H9 (cell line): Measurements from ENCODE around the gene LTBP2. TPM values are rescaled to one million over a fixed set of nuclear protein-coding genes. Genes with fewer than 3 reads are reported as not detected.

Experiments used
- DNase-seq: peaks from one replicate; pipeline ENCODE4 v3.0.0-alpha.2; 2017
- H2AFZ ChIP-seq: one replicate; pipeline ENCODE4 v1.6.1; 2013; ENCODE audit warnings: mild to moderate bottlenecking, low read length, control low read depth, moderate library complexity
- H2AK5ac ChIP-seq: 2 replicates; pipeline ENCODE4 v1.6.1; 2013; ENCODE audit warnings: low read length, control low read depth, mixed read lengths; ENCODE audit not compliant: insufficient read length
- H2BK120ac ChIP-seq: one replicate; pipeline ENCODE4 v1.6.1; 2013; ENCODE audit warnings: low read depth, mild to moderate bottlenecking, low read length, control low read depth, inconsistent platforms; ENCODE audit not compliant: poor library complexity, severe bottlenecking
- H2BK12ac ChIP-seq: 2 replicates; pipeline ENCODE4 v1.6.1; 2013; ENCODE audit warnings: low read length, control low read depth, mixed read lengths, low read depth; ENCODE audit not compliant: insufficient read length
- H2BK15ac ChIP-seq: 2 replicates; pipeline ENCODE4 v1.6.1; 2013; ENCODE audit warnings: low read depth, low read length, control low read depth
- H2BK20ac ChIP-seq: one replicate; pipeline ENCODE4 v1.6.1; 2013; ENCODE audit warnings: low read depth, mild to moderate bottlenecking, low read length, control low read depth, inconsistent platforms; ENCODE audit not compliant: poor library complexity, severe bottlenecking
- H2BK5ac ChIP-seq: 2 replicates; pipeline ENCODE4 v1.6.1; 2013; ENCODE audit warnings: low read length, control low read depth, mixed read lengths; ENCODE audit not compliant: insufficient read length
- H3K14ac ChIP-seq: 2 replicates; pipeline ENCODE4 v1.6.1; 2013; ENCODE audit warnings: low read length, control low read depth; ENCODE audit not compliant: insufficient read depth
- H3K18ac ChIP-seq: 2 replicates; pipeline ENCODE4 v1.6.1; 2013; ENCODE audit warnings: low read depth, mild to moderate bottlenecking, mixed read lengths, low read length, control low read depth; ENCODE audit not compliant: insufficient read length
- H3K23ac ChIP-seq: 2 replicates; pipeline ENCODE4 v1.6.1; 2013; ENCODE audit warnings: low read length, control low read depth, mixed read lengths, low read depth; ENCODE audit not compliant: insufficient read length
- H3K23me2 ChIP-seq: 2 replicates; pipeline ENCODE4 v1.6.1; 2013; ENCODE audit warnings: low read depth, mild to moderate bottlenecking, mixed read lengths, low read length, control low read depth; ENCODE audit not compliant: insufficient read length, poor library complexity, severe bottlenecking
- H3K27ac ChIP-seq: 2 replicates; pipeline ENCODE4 v1.5.1; 2013; ENCODE audit warnings: low read length, control low read depth, mixed read lengths, low read depth; ENCODE audit not compliant: insufficient read length
- H3K27me3 ChIP-seq: 2 replicates; pipeline ENCODE4 v1.6.1; 2013; ENCODE audit warnings: low read length, control low read depth, inconsistent platforms; ENCODE audit not compliant: insufficient read depth
- H3K4ac ChIP-seq: 2 replicates; pipeline ENCODE4 v1.6.1; 2013; ENCODE audit warnings: low read depth, mild to moderate bottlenecking, control low read depth, inconsistent platforms, low read length, moderate library complexity
- H3K4me1 ChIP-seq: 2 replicates; pipeline ENCODE4 v1.6.1; 2013; ENCODE audit warnings: low read length, control low read depth, inconsistent platforms; ENCODE audit not compliant: insufficient read depth
- H3K4me2 ChIP-seq: 2 replicates; pipeline ENCODE4 v1.6.1; 2013; ENCODE audit warnings: low read length, control low read depth, mixed read lengths; ENCODE audit not compliant: insufficient read length, insufficient read depth
- H3K56ac ChIP-seq: 2 replicates; pipeline ENCODE4 v1.6.1; 2013; ENCODE audit warnings: low read depth, mild to moderate bottlenecking, mixed read lengths, low read length, control low read depth; ENCODE audit not compliant: insufficient read length
- H3K79me1 ChIP-seq: 2 replicates; pipeline ENCODE4 v1.6.1; 2013; ENCODE audit warnings: low read depth, mild to moderate bottlenecking, moderate library complexity, low read length, control low read depth, inconsistent platforms; ENCODE audit not compliant: insufficient read depth, poor library complexity, severe bottlenecking
- H3K79me2 ChIP-seq: 2 replicates; pipeline ENCODE4 v1.6.1; 2013; ENCODE audit warnings: low read length, control low read depth, inconsistent platforms; ENCODE audit not compliant: insufficient read depth
- H3K9ac ChIP-seq: 2 replicates; pipeline ENCODE4 v1.6.1; 2013; ENCODE audit warnings: low read length, control low read depth, mixed read lengths; ENCODE audit not compliant: insufficient read length; ENCODE audit errors: extremely low read depth
- H3K9me3 ChIP-seq: one replicate; pipeline ENCODE4 v1.6.1; 2013; ENCODE audit warnings: low read depth, low read length, inconsistent platforms; ENCODE audit not compliant: control insufficient read depth
- H3T11ph ChIP-seq: one replicate; pipeline ENCODE4 v1.6.1; 2013; ENCODE audit warnings: mild to moderate bottlenecking, low read length, control low read depth, inconsistent platforms
- H4K20me1 ChIP-seq: one replicate; pipeline ENCODE4 v1.6.1; 2013; ENCODE audit not compliant: control insufficient read depth, insufficient read length, insufficient read depth
- H4K5ac ChIP-seq: 2 replicates; pipeline ENCODE4 v1.6.1; 2013; ENCODE audit warnings: low read depth, mild to moderate bottlenecking, mixed read lengths, low read length, control low read depth; ENCODE audit not compliant: insufficient read length
- H4K8ac ChIP-seq: replicated peaks from 2 replicates; pipeline ENCODE4 v1.6.1; 2013; ENCODE audit warnings: low read length, control low read depth, mixed read lengths, low read depth; ENCODE audit not compliant: insufficient read length
- H4K91ac ChIP-seq: 2 replicates; pipeline ENCODE4 v1.6.1; 2013; ENCODE audit warnings: low read depth, mild to moderate bottlenecking, moderate library complexity, mixed read lengths, low read length, control low read depth; ENCODE audit not compliant: insufficient read length
- H3K27ac Mint-ChIP-seq, 3 experiments: 2 replicates in 2 of 3; 3 replicates in 1 of 3; pipeline ENCODE4 v1.8.0; 2020 to 2021; ENCODE audit warnings: mixed read lengths in 3 of 3, mild to moderate bottlenecking in 1 of 3, moderate library complexity in 1 of 3
- H3K27me3 Mint-ChIP-seq: 2 replicates; pipeline ENCODE4 v1.8.0; 2021; ENCODE audit warnings: low read depth, mild to moderate bottlenecking, moderate library complexity, mixed read lengths
- H3K36me3 Mint-ChIP-seq, 3 experiments: 2 replicates in 2 of 3; 3 replicates in 1 of 3; pipeline ENCODE4 v1.8.0; 2020 to 2021; ENCODE audit warnings: low read depth in 3 of 3, mixed read lengths in 3 of 3; ENCODE audit not compliant: insufficient read depth in 1 of 3
- H3K4me1 Mint-ChIP-seq, 2 experiments: 2 replicates each; pipeline ENCODE4 v1.8.0; 2020; ENCODE audit warnings: mixed read lengths in 2 of 2
- H3K4me3 Mint-ChIP-seq, 2 experiments: 2 replicates in 1 of 2; 3 replicates in 1 of 2; pipeline ENCODE4 v1.8.0; 2020 to 2021; ENCODE audit warnings: mild to moderate bottlenecking in 2 of 2, mixed read lengths in 2 of 2, moderate library complexity in 1 of 2
- H3K9me3 Mint-ChIP-seq, 2 experiments: 2 replicates in 1 of 2; 3 replicates in 1 of 2; pipeline ENCODE4 v1.8.0; 2020; ENCODE audit warnings: mild to moderate bottlenecking in 2 of 2, mixed read lengths in 2 of 2, moderate library complexity in 1 of 2
- CTCF ChIP-seq: fragments of 200-600 bp; sonication (generic); conservative IDR thresholded peaks from 3 replicates; pipeline ENCODE4 v1.8.0; 2021; ENCODE audit warnings: antibody characterized with exemption, mild to moderate bottlenecking
- WGBS: extraction: QIAGEN DNeasy Blood & Tissue Kit; methylation state at CpG from one replicate; pipeline ENCODE4 v1.1.7; 2013; ENCODE audit warnings: missing lambda C conversion rate, low lambda C conversion rate, mixed read lengths; ENCODE audit not compliant: insufficient read length; ENCODE audit errors: extremely low coverage; 5-methylcytosine and 5-hydroxymethylcytosine counted together
- total RNA-seq: library from RNA; stranded (reverse); gene quantifications from 2 replicates; pipeline ENCODE4 v1.2.1, GENCODE V29; 2021

The LTBP2 gene
- total RNA-seq, 1 experiment from 2014 or later, result 0.77 TPM

- TF ChIP-seq CTCF, result no peak
Measured at GRCh38 chr14:74569806-74570591, 42.0 kb downstream of the LTBP2 start.

More at GRCh38 chr14:74569806-74570591, 42.0 kb downstream of the LTBP2 start:
- Histone ChIP-seq H3K27ac (no peak overlapping the region), H2AFZ (no peak overlapping the region), H3K27me3 (no peaks in the 10 kb centered on the region), H2BK20ac (no peak overlapping the region), H2BK5ac (no peak overlapping the region), H3K23ac (no peak overlapping the region), H2BK12ac (no peak overlapping the region), H3K4me1 (no peaks in the 10 kb centered on the region), H3K9ac (no peak overlapping the region), H3T11ph (no peak overlapping the region), H3K4ac (no peak overlapping the region), H3K14ac (no peak overlapping the region), H3K56ac (no peak overlapping the region), H4K20me1 (no peaks in the 10 kb centered on the region), H3K18ac (no peak overlapping the region), H3K79me1 (no peaks in the 10 kb centered on the region), H4K8ac (no peak overlapping the region), H2BK120ac (no peak overlapping the region), H3K79me2 (no peaks in the 10 kb centered on the region), H3K23me2 (no peaks in the 10 kb centered on the region), H4K91ac (no peak overlapping the region), H3K4me2 (no peak overlapping the region), H4K5ac (no peak overlapping the region), H2BK15ac (no peak overlapping the region), H3K9me3 (no peaks in the 10 kb centered on the region), H2AK5ac (no peak overlapping the region)
- Mint-ChIP-seq H3K27me3 (no peaks in the 10 kb centered on the region; the same call in 1 of the 2 replicates), H3K27ac (peak overlapping the region in 2 of 3 experiments; percentile 44 to 83; a peak in 2 of 7 replicates), H3K4me1 (peaks cover 22 to 39% of the 10 kb centered on the region in 2 experiments), H3K36me3 (no peaks in the 10 kb centered on the region), H3K4me3 (no peak overlapping the region), H3K9me3 (no peaks in the 10 kb centered on the region)
- no peak for DNase-seq
- WGBS, result no CpG with 5 or more reads among the region's 8 CpGs
